MCF 10A (cell line): ENCODE results near the gene OR2AK2. TPM values are rescaled to one million over a fixed set of nuclear protein-coding genes. Genes with fewer than 3 reads are reported as not detected.

ENCODE experiments used
- BruUV-seq: library from RNA; stranded (reverse); fragments of 400-500 nt; replicated peaks from 2 replicates; lab custom pipeline; 2021; lab: Mats Ljungman, UMichigan
- CTCF ChIA-PET: fragments of 300-600 bp; sonication (Branson Sonifier 250); formaldehyde crosslinking; extraction: SDS; loops from one replicate; lab custom pipeline; 2021; ENCODE audit warnings: antibody characterized with exemption, inconsistent platforms; lab: Yijun Ruan, JAX
- POLR2A ChIA-PET: fragments of 300-600, 350-650 bp; sonication (Branson Sonifier 250); formaldehyde crosslinking; extraction: SDS; loops from one replicate; lab custom pipeline; 2020; ENCODE audit warnings: antibody characterized with exemption, inconsistent platforms; lab: Yijun Ruan, JAX
- DNase-seq: peaks from one replicate; pipeline ENCODE4 v3.0.0-alpha.2; 2018; ENCODE audit not compliant: unreplicated experiment
- H3K27ac Mint-ChIP-seq: one replicate; pipeline ENCODE4 v1.8.0; 2022; ENCODE audit warnings: mild to moderate bottlenecking, low read depth, mixed read lengths; ENCODE audit not compliant: unreplicated experiment
- H3K27me3 Mint-ChIP-seq: one replicate; pipeline ENCODE4 v1.8.0; 2022; ENCODE audit warnings: mixed read lengths; ENCODE audit not compliant: insufficient read depth, unreplicated experiment
- H3K36me3 Mint-ChIP-seq: one replicate; pipeline ENCODE4 v1.8.0; 2022; ENCODE audit warnings: mild to moderate bottlenecking, moderate library complexity, mixed read lengths; ENCODE audit not compliant: insufficient read depth, unreplicated experiment
- H3K4me1 Mint-ChIP-seq: one replicate; pipeline ENCODE4 v1.8.0; 2022; ENCODE audit warnings: mixed read lengths; ENCODE audit not compliant: insufficient read depth, unreplicated experiment
- H3K4me3 Mint-ChIP-seq: one replicate; pipeline ENCODE4 v1.8.0; 2022; ENCODE audit warnings: mild to moderate bottlenecking, moderate library complexity, mixed read lengths; ENCODE audit not compliant: unreplicated experiment
- H3K9me3 Mint-ChIP-seq: one replicate; pipeline ENCODE4 v1.8.0; 2022; ENCODE audit warnings: mixed read lengths; ENCODE audit not compliant: unreplicated experiment
- intact Hi-C: fragments of 100-400 bp; cut with micrococcal nuclease; formaldehyde crosslinking; loops from 2 replicates; pipeline ENCODE4 v1.14.1; 2022
- total RNA-seq: library from RNA; stranded (reverse); gene quantifications from 2 replicates; pipeline ENCODE4 v1.2.3, GENCODE V29; 2022
- TF ChIP-seq, protein P1 (sequence below): fragments of 200-600 bp; IDR thresholded peaks from one replicate; pipeline ENCODE4 v1.8.0; 2022; ENCODE audit warnings: antibody characterized with exemption, mild to moderate bottlenecking; ENCODE audit not compliant: unreplicated experiment

OR2AK2 gene
- total RNA-seq, 1 experiment from 2014 or later = not detected

DNA sequence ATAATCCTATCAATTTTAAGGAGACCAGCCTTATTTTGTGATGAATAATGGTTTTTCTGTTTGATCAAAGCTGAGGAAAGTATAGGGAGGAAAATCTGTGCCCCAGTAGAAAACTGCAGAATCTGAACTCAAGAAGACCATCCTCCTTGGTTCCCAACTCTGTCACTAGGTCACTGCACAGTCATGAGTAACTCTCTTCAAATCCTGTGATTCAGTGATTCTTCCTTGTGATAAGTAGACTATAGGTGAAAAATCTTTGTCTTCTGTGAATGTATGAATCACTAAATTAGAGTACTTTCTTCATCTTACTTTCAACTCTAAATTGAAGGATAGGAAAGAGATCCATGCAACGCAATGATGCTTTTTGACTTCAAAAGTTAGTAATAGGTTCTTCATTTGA, 35.1 kb downstream of the OR2AK2 start:
- no peak overlapping the region for H3K4me3 Mint-ChIP-seq
- peaks cover 13% of the 10 kb centered on the region for H3K9me3 Mint-ChIP-seq
- no peak overlapping the region for H3K27ac Mint-ChIP-seq
- peaks cover 12% of the 10 kb centered on the region for H3K4me1 Mint-ChIP-seq
- no peaks in the 10 kb centered on the region for H3K27me3 Mint-ChIP-seq
- POLR2A ChIA-PET = interaction anchor here (0.6 to 0.7 kb wide), 2 partner anchors 17 to 357 kb away, joined by 3 read pairs; no protein-coding TSS in a partner anchor
- TF ChIP-seq, protein P1, sequence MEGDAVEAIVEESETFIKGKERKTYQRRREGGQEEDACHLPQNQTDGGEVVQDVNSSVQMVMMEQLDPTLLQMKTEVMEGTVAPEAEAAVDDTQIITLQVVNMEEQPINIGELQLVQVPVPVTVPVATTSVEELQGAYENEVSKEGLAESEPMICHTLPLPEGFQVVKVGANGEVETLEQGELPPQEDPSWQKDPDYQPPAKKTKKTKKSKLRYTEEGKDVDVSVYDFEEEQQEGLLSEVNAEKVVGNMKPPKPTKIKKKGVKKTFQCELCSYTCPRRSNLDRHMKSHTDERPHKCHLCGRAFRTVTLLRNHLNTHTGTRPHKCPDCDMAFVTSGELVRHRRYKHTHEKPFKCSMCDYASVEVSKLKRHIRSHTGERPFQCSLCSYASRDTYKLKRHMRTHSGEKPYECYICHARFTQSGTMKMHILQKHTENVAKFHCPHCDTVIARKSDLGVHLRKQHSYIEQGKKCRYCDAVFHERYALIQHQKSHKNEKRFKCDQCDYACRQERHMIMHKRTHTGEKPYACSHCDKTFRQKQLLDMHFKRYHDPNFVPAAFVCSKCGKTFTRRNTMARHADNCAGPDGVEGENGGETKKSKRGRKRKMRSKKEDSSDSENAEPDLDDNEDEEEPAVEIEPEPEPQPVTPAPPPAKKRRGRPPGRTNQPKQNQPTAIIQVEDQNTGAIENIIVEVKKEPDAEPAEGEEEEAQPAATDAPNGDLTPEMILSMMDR = no peak
- no peaks in the 10 kb centered on the region for H3K36me3 Mint-ChIP-seq
- no TSS peak for BruUV-seq
- CTCF ChIA-PET = no interaction called here
- no peak for DNase-seq
- intact Hi-C loops = no loop called here

DNA sequence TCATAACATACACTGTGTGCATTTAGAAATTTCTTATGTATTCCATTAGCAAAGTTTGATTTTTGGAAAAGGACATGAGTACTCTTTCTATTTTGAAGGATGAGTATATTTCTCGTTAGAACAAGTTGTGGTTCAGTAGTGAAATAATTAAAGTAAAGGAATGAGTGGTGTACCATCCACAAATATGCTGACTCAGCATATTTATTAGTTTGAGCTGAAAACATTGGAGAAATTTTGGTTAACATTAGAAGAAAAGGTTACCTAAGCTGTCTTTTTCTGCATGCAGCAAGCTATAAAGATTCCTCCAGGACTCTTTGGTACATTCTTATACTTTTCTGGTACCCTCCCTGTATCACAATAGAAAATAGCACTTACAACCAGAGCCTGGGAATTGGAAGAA, 42.7 kb downstream of the OR2AK2 start:
- POLR2A ChIA-PET = no interaction called here
- Mint-ChIP-seq H3K4me3 (no peak overlapping the region), H3K9me3 (peaks cover 49% of the 10 kb centered on the region), H3K4me1 (no peaks in the 10 kb centered on the region), H3K27ac (no peak overlapping the region), H3K36me3 (no peaks in the 10 kb centered on the region), H3K27me3 (no peaks in the 10 kb centered on the region)
- intact Hi-C loops = no loop called here
- no TSS peak for BruUV-seq
- no peak for DNase-seq
- TF ChIP-seq, protein P1 = no peak
- CTCF ChIA-PET = interaction anchor here (0.7 to 1.0 kb wide), 3 partner anchors 11 to 79 kb away, joined by 3 to 5 read pairs (median 3); no protein-coding TSS in a partner anchor

DNA sequence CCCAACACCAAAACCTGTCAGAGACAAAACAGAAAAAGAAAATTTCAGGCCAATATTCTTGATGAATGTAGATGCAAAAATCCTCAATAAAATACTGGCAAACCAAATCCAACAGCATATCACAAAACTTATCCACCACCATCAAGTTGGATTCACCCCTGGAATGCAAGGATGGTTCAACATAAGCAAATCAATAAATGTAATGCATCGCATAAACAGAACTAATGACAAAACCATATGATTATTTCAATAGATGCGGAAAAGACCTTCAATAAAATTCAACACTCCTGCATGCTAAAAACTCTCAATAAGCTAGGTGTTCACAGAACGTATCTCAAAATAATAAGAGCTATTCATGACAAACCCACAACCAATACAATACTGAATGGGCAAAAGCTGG, 44.6 kb downstream of the OR2AK2 start:
- peaks cover 5% of the 10 kb centered on the region for H3K4me1 Mint-ChIP-seq
- H3K4me3 Mint-ChIP-seq = no peak overlapping the region
- POLR2A ChIA-PET = no interaction called here
- no peaks in the 10 kb centered on the region for H3K36me3 Mint-ChIP-seq
- intact Hi-C loops = no loop called here
- DNase-seq = no peak
- H3K27me3 Mint-ChIP-seq = no peaks in the 10 kb centered on the region
- TF ChIP-seq, protein P1 = no peak
- CTCF ChIA-PET = interaction anchor here (1.0 kb wide), 3 partner anchors 39 to 583 kb away, joined by 3 read pairs; no protein-coding TSS in a partner anchor
- no TSS peak for BruUV-seq
- H3K27ac Mint-ChIP-seq = no peak overlapping the region
- peaks cover 35% of the 10 kb centered on the region for H3K9me3 Mint-ChIP-seq

DNA sequence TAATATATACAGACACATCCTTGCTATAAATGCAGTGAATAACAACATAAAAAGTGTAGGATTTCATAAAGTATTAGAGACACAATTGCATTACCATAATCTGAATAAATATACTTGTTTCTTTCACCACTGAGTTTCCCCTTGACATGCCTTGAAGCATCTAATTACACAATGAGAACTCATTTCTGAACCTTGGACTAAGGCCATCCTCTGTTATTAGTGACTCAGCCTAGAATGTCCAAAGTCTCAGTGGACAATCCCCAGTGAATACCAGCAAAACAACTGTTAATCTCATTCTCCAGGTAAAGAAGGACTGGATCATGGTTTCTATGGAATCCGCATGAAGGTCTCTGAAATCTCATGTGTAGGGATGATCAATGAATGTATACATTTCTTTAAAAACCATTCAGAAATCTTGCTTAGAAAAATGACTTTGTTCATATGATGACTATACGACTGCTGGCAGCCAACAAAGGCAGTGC, 48.2 kb downstream of the OR2AK2 start, which contains the start of gene OR2L5:
OR2L5 (plus strand) TSS at position 432 of the 482 bp plus-strand sequence. CDS start 8,288 bp downstream, outside the sequence.
- ChIA-PET CTCF (no interaction called here), POLR2A (no interaction called here)
- intact Hi-C loops = no loop called here
- Mint-ChIP-seq H3K4me3 (no peak within 1 kb of the TSS), H3K27me3 (no peaks in the 10 kb centered on the region), H3K36me3 (no peaks in the 10 kb centered on the region), H3K27ac (no peak within 1 kb of the TSS), H3K4me1 (peaks cover 5% of the 10 kb centered on the region), H3K9me3 (peaks cover 35% of the 10 kb centered on the region)
- TF ChIP-seq, protein P1 = no peak
- no TSS peak for BruUV-seq
- DNase-seq = peak; percentile 61
